ENCODE measurements around the gene SRPX.

Gene SRPX

GRCh38 chrX:38129366-38129765 is 91.3 kb downstream of the SRPX start:
- no peak for DNase-seq

DNA sequence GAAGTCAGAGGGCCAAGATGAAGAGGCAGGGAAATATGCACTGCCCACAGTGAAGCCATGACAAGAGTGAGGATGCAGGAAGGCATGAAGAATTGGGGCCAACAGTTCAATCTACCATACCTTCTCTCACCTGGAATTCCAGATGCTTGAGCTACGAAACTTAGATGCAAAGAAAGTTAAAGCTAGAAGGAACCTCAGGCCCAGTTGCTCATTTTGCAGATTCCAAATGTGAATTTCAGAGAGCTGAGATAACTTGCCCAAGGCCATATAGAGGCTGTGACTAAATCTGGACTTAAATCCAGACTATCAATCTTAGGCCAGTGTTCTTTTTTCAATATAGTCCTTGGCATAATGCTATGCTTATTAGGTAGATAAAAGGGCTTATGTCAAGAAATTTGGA is 92.7 kb downstream of the SRPX start:
- DNase-seq, result no peak

DNA sequence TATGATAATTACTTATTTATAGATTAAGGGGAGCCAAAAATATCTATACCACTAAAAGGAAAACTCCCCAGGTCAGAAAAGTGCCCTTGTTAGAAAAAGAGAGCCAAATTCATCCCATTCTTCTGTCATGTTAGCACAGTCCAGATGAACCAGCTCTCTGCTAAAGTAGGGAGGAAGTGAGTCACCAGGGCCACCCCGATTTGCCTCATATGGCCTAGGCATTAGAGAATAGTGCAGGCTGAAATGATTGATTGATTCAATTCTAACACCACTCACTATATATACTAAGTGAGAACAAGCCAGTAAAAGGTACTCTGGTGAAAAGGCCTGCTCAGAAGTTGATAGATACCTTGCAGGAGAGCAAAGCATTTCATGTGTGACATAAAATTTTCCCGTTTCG is 94.5 kb downstream of the SRPX start:
- no peak for DNase-seq

DNA sequence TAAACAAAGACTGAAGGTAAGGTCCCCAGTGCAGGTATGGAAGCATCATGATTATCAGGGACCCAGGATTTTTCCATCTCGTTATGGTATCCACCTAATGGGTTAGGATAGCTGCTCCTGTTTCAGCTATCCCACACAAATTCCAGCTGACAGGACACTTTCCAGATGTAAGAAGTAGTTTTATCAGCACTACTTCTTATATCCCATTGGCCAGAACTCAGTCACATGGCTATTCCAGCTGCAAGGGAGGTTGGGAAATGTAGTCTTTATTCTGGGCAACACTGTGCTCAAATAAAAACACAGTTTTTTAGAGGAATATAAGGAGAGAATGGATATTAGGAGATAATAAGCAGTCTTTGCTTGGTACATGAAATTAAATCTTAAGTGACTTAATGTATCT is 96.7 kb downstream of the SRPX start:
- DNase-seq, result no peak

DNA sequence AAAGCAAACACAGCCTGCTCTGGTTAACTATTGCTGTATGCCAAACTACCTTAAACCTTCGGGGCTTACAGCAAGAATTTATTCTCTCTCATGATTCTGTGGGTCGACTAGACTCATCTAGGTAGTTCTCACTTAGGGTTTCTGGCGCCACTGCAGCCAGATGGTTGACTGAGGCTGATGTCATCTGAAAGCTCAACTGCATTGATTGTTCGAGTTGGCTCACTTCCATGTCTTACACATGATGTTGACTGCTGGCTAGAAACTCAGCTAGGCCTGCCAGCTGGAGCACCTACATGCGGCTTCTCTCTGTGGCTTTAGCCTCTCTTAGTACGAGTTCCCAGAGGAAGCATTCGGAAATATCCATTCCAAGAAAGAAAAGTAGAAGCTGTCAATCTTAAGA is 103.2 kb downstream of the SRPX start:
- DNase-seq, result peak; percentile 60

DNA sequence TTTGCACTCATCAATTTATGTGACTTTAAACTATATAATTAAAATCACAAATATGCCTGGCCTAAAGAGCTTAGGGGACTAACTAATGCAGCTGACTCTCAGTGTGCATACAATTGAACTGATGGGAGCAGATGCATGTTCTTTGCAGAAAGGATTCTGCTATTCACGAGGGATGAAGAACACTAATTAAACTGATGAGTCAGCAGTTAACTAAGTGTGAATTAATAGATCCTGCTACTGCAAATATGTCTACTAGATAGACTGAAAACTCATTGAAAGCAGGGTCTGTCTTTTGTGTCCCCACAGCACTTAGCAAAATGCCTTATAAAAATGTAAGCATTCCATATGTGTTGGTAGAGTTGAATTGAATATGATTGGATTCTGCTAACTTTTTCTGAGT is 104.0 kb downstream of the SRPX start:
- no peak for DNase-seq

GRCh38 chrX:38112566-38112965 is 108.1 kb downstream of the SRPX start:
- peak; percentile 83 for DNase-seq

GRCh38 chrX:38111196-38111595 is 109.5 kb downstream of the SRPX start:
- DNase-seq, result no peak

GRCh38 chrX:38110231-38110630 is 110.4 kb downstream of the SRPX start:
- no peak for DNase-seq

- no peak for DNase-seq
Measured at GRCh38 chrX:38109042-38109898, 111.4 kb downstream of the SRPX start.

DNA sequence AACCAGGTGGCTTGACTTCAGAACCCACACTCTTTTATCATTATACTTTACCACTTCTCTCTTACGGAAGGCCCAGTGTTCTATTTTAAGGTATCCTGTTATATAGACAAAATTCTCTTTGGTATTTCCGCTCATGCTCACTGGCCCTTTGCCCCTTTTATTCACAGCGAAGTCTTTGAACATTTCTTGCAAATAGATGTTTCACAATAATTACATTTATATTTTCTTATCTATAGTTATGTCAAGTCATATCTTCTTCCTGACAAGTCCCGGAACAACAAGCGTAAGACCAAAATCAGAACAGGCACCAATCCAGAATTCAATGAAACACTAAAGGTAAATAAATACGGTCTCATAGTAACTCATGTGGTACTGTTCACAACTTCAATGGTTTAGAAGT is 112.3 kb downstream of the SRPX start:
- DNase-seq, result no peak

DNA sequence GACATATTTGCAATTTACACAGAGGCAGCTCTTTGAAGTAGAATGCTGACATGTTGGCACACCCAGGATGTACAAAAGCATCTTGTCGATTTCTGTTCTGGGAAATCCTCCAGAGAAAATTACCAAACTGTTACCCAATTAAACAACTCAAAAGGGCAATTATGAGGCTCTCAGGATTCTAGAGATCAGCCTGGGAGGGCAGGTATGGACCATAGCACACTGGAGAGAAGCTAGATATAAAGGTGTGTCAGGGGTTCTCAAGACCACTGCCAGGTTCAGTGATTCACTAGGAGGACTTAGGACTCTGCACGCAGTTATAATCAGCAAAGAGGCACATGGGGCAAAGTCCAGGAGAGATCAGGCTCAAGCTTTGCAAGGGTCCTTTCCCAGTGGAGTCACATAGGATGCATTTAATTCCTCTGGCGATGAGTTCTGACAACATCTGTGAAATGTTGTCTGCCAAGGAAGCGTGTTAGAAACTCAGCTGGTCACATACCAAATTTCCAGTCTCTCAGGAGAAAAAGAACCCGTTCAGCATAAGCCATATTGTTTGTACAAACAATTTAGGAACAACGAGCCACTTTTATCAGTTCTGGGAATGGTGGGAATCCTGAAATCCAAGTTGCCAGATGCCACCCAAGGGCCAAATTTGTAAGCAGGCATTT is 113.5 kb downstream of the SRPX start:
- DNase-seq, result no peak

- DNase-seq, result no peak
Measured at GRCh38 chrX:38105216-38105725, 115.4 kb downstream of the SRPX start.

DNA sequence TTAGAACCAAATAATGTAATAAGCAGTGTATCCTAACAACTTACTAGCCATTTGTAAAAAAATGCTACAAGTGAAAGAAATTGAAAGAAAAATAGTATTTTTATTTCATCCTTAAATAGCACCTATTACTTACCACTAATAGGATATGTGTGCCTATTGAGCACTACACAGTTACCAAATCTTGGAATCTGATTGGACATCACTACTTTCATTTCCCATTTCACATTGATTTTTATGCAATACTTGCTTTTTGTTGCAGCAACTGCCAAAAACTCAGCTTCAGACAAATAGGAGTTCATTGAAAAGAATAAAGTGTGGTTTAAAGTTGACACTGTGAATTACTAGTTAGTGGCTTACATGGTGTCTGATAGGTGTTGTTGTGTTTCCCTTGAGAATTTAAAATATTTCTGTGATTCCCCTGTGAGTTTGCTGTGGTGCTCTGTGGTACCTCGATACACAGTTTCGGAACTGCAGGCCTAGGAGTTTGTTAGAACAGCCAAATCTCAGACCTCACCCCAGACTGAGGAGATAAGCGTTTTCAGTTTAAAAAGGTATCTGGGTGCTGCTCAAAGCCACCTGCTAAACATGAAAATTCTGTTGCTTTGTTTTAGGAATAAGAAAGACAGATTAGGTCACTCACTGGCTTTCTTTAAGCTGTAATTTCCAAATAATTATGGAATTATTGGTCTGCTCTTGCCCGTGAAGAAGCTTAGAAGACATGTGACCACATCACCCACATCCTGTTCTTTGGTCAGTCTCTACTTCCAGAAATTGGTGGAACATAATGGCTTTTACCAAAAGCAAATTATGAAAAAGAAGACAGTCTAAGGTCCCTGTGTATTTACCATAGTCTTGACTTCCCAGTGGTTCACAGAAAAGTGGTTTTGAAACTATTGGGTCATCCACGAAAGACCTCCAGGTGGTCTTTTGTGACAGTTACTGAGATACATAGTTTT is 116.5 kb downstream of the SRPX start:
- no peak for DNase-seq

DNA sequence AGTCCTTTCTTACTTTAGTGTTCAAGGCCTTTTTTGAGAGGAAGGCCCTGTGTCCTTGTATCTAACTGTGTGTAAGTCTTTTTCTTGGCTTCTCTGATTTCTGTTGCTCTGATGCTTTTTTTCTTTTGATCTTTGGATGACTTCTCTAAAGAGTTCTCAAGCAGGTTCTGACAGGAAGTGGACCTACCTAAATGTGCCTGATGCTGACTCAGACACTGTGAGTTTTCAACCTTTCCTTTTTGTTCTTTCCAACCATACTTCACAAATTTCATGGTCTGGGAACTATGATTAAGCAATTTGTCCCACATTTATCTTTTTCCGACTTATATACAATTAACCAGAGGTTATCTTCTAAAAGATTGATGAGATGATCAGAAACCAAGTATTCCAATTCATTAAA is 117.8 kb downstream of the SRPX start:
- DNase-seq, result no peak

GRCh38 chrX:38102240-38102639 is 118.4 kb downstream of the SRPX start:
- DNase-seq, result no peak

GRCh38 chrX:38099688-38100087 is 121.0 kb downstream of the SRPX start:
- DNase-seq, result no peak

Measured in NCI-H345 (cell line).